Vagina (tissue), 2 donors: ENCODE results near the gene HEATR5B. TPM values are rescaled to one million over a fixed set of nuclear protein-coding genes. Genes with fewer than 3 reads are reported as not detected.

ENCODE experiments used
- DNase-seq, 2 donors: peaks; one replicate each; pipeline ENCODE4 v3.0.0-alpha.2; 2017; ENCODE audit errors: extremely low spot score in 2 of 2
- H3K27ac ChIP-seq: fragments of 200-600 bp; sonication (generic); one replicate; pipeline ENCODE4 v1.5.1; 2019
- H3K27me3 ChIP-seq: fragments of 200-600 bp; sonication (generic); one replicate; pipeline ENCODE4 v1.5.1; 2019
- H3K36me3 ChIP-seq, 2 donors: fragments of 200-600 bp; sonication (generic); one replicate each; pipeline ENCODE4 v1.5.1; 2017 to 2019
- H3K4me1 ChIP-seq: fragments of 200-600 bp; sonication (generic); one replicate; pipeline ENCODE4 v1.5.1; 2019
- H3K4me3 ChIP-seq, 2 donors: fragments of 200-600 bp; sonication (generic); 1 replicate in 1 of 2; 2 replicates in 1 of 2; pipeline ENCODE4 v1.5.1; 2016 to 2019
- H3K9me3 ChIP-seq: fragments of 200-600 bp; sonication (generic); one replicate; pipeline ENCODE4 v1.5.1; 2019
- POLR2A ChIP-seq, 2 donors: fragments of 450-650 bp; IDR thresholded peaks; one replicate each; pipeline ENCODE4 v1.6.1; 2017; ENCODE audit warnings: antibody characterized with exemption in 2 of 2, mild to moderate bottlenecking in 2 of 2, moderate library complexity in 2 of 2
- POLR2AphosphoS5 ChIP-seq, 2 donors: sonication (generic); formaldehyde crosslinking; IDR thresholded peaks; one replicate each; pipeline ENCODE4 v1.9.0; 2017; ENCODE audit warnings: antibody characterized with exemption in 2 of 2, mild to moderate bottlenecking in 2 of 2, low read depth in 1 of 2; ENCODE audit not compliant: insufficient read depth in 1 of 2
- intact Hi-C: fragments of 100-400 bp; cut with DNase I; formaldehyde crosslinking; loops from one replicate; pipeline ENCODE4 v1.15.1; 2023
- total RNA-seq: library from RNA; depleted of rRNA; stranded (reverse); fragments of >200 nt; gene quantifications from one replicate; pipeline ENCODE4 v1.2.3, GENCODE V29; 2016
- TF ChIP-seq, protein P1 (sequence below), 3 experiments: fragments of 450-650 bp in 2 of 3; fragments of 200-600 bp in 1 of 3; sonication (generic) in 1 of 3; IDR thresholded peaks; one replicate each; pipeline ENCODE4 v1.5.1; 2017 to 2019; ENCODE audit warnings: antibody characterized with exemption in 3 of 3, mild to moderate bottlenecking in 2 of 3, moderate library complexity in 2 of 3

Gene HEATR5B
- total RNA-seq, 1 donor from 2014 or later, result 38.3 TPM

DNA sequence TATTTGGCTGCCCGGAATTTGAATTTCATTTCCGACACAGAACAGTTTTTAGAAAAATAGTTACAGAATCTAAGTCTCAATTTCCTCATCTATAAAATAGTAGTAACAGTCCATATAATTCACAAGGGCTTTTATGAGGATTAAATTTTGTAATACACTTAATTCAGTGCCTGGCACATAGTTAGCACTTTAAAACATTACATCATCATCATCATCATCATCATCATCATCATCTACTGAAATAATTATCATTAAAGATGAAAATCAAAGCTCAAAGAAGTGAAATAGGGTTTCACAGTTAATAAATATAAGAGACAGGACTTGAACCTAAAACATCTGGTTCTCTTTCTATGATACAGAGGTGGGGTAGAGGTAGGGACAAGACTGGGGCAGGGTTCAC, 13.2 kb downstream of the HEATR5B start:
- intact Hi-C loops, result no loop called here
- TF ChIP-seq POLR2AphosphoS5 (IDR thresholded peaks at IDR 0.05; ENCODE audit: insufficient read depth in 1 of 2, low read depth in 1 of 2) (no peak), POLR2A (IDR thresholded peaks at IDR 0.05) (no peak)
- TF ChIP-seq, protein P1, sequence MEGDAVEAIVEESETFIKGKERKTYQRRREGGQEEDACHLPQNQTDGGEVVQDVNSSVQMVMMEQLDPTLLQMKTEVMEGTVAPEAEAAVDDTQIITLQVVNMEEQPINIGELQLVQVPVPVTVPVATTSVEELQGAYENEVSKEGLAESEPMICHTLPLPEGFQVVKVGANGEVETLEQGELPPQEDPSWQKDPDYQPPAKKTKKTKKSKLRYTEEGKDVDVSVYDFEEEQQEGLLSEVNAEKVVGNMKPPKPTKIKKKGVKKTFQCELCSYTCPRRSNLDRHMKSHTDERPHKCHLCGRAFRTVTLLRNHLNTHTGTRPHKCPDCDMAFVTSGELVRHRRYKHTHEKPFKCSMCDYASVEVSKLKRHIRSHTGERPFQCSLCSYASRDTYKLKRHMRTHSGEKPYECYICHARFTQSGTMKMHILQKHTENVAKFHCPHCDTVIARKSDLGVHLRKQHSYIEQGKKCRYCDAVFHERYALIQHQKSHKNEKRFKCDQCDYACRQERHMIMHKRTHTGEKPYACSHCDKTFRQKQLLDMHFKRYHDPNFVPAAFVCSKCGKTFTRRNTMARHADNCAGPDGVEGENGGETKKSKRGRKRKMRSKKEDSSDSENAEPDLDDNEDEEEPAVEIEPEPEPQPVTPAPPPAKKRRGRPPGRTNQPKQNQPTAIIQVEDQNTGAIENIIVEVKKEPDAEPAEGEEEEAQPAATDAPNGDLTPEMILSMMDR (IDR thresholded peaks at IDR 0.05), result no peak
- H3K36me3 ChIP-seq, result peaks cover 0 to 47% of the 10 kb centered on the region in 2 donors
- no peak overlapping the region for H3K4me3 ChIP-seq
- no peaks in the 10 kb centered on the region for H3K27me3 ChIP-seq
- no peak overlapping the region for H3K27ac ChIP-seq
- no peak for DNase-seq
- no peaks in the 10 kb centered on the region for H3K9me3 ChIP-seq
- H3K4me1 ChIP-seq, result no peaks in the 10 kb centered on the region

- no peaks in the 10 kb centered on the region for H3K9me3 ChIP-seq
- intact Hi-C loops, result no loop called here
- H3K27ac ChIP-seq, result no peak overlapping the region
- H3K4me1 ChIP-seq, result no peaks in the 10 kb centered on the region
- DNase-seq, result no peak
- peaks cover 0 to 57% of the 10 kb centered on the region in 2 donors for H3K36me3 ChIP-seq
- H3K27me3 ChIP-seq, result no peaks in the 10 kb centered on the region
- no peak overlapping the region for H3K4me3 ChIP-seq
- TF ChIP-seq POLR2AphosphoS5 (IDR thresholded peaks at IDR 0.05; ENCODE audit: insufficient read depth in 1 of 2, low read depth in 1 of 2) (no peak), POLR2A (IDR thresholded peaks at IDR 0.05) (no peak)
- TF ChIP-seq, protein P1 (IDR thresholded peaks at IDR 0.05), result no peak
These were observed 15.5 kb downstream of the HEATR5B start for GRCh38 chr2:37068686-37069085.

DNA sequence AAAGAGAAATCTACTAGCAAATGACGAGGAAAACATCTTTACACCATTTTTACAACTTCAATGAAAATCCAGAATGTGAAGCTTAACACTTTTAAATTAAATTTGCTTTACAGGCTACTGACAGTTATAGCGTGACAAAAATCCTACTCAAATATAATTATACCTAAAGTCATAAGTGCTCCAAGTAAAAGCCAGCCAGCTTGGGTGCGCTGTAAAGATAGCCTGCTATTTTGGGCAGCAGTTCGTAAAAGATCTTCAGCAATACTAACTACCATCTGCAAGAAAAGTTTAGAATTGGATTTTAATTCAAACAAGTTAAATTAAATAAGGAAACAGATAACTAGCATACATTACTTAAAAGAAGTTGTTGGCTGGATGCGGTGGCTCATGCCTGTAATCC, 22.4 kb downstream of the HEATR5B start:
- H3K4me1 ChIP-seq, result no peaks in the 10 kb centered on the region
- TF ChIP-seq, protein P1 (IDR thresholded peaks at IDR 0.05), result no peak
- TF ChIP-seq POLR2A (IDR thresholded peaks at IDR 0.05), result no peak
- no peak for TF ChIP-seq POLR2AphosphoS5 (IDR thresholded peaks at IDR 0.05; ENCODE audit: insufficient read depth in 1 of 2, low read depth in 1 of 2)
- no peak overlapping the region for H3K4me3 ChIP-seq
- H3K36me3 ChIP-seq, result peaks cover 0 to 89% of the 10 kb centered on the region in 2 donors
- H3K27ac ChIP-seq, result no peak overlapping the region
- H3K9me3 ChIP-seq, result no peaks in the 10 kb centered on the region
- intact Hi-C loops, result no loop called here
- H3K27me3 ChIP-seq, result no peaks in the 10 kb centered on the region
- DNase-seq, result no peak

GRCh38 chr2:37061013-37061711, 23.0 kb downstream of the HEATR5B start:
- no peak overlapping the region for H3K4me3 ChIP-seq
- no peak for DNase-seq
- TF ChIP-seq POLR2AphosphoS5 (IDR thresholded peaks at IDR 0.05; ENCODE audit: insufficient read depth in 1 of 2, low read depth in 1 of 2), result no peak
- TF ChIP-seq, protein P1 (IDR thresholded peaks at IDR 0.05), result no peak
- TF ChIP-seq POLR2A (IDR thresholded peaks at IDR 0.05), result no peak
- H3K4me1 ChIP-seq, result no peaks in the 10 kb centered on the region
- intact Hi-C loops, result no loop called here
- no peaks in the 10 kb centered on the region for H3K9me3 ChIP-seq
- H3K36me3 ChIP-seq, result peaks cover 0 to 93% of the 10 kb centered on the region in 2 donors
- H3K27ac ChIP-seq, result no peak overlapping the region
- no peaks in the 10 kb centered on the region for H3K27me3 ChIP-seq

DNA sequence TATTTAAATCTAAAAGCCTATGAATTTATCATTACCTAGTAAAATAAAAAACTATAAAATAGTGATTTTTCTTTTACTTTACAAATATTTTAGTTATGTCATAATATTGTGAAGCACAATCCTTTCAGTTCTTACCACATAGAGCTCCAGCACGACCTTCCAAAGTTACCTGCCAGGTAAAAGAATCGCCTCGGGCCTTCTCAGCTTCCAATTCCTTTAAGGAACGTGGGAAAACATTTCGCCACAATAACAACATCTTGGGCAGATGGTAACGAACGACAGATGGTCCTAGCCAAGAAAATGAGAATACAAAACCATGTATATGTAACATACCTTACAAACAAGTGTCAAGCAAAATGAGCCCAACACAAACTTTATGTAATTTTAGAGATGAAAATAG, 23.7 kb downstream of the HEATR5B start:
- peaks cover 0 to 93% of the 10 kb centered on the region in 2 donors for H3K36me3 ChIP-seq
- intact Hi-C loops, result no loop called here
- H3K9me3 ChIP-seq, result no peaks in the 10 kb centered on the region
- no peak overlapping the region for H3K4me3 ChIP-seq
- no peak overlapping the region for H3K27ac ChIP-seq
- H3K4me1 ChIP-seq, result no peaks in the 10 kb centered on the region
- DNase-seq, result no peak
- no peaks in the 10 kb centered on the region for H3K27me3 ChIP-seq
- TF ChIP-seq POLR2A (IDR thresholded peaks at IDR 0.05) (no peak), POLR2AphosphoS5 (IDR thresholded peaks at IDR 0.05; ENCODE audit: insufficient read depth in 1 of 2, low read depth in 1 of 2) (no peak)
- TF ChIP-seq, protein P1 (IDR thresholded peaks at IDR 0.05), result no peak
